Stomach smooth muscle (tissue), 2 donors: ENCODE data around the gene GPC5.

ENCODE experiments used
- H3K27ac ChIP-seq: one replicate; pipeline ENCODE4 v1.7.0; 2013; ENCODE audit warnings: mild to moderate bottlenecking, low read length, inconsistent platforms
- H3K27me3 ChIP-seq, 2 donors: one replicate each; pipeline ENCODE4 v1.7.0; 2013; ENCODE audit warnings: low read length in 2 of 2; ENCODE audit not compliant: insufficient read depth in 2 of 2, control insufficient read depth in 1 of 2
- H3K36me3 ChIP-seq, 2 donors: one replicate each; pipeline ENCODE4 v1.7.0; 2013; ENCODE audit warnings: low read length in 2 of 2; ENCODE audit not compliant: control insufficient read depth in 2 of 2, insufficient read depth in 2 of 2
- H3K4me1 ChIP-seq: one replicate; pipeline ENCODE4 v1.7.0; 2013; ENCODE audit warnings: low read length; ENCODE audit not compliant: control insufficient read depth, insufficient read depth
- H3K4me3 ChIP-seq, 2 donors: one replicate each; pipeline ENCODE4 v1.7.0; 2013; ENCODE audit warnings: low read length in 2 of 2
- H3K9ac ChIP-seq, 2 donors: one replicate each; pipeline ENCODE4 v1.7.0; 2013; ENCODE audit warnings: low read length in 2 of 2, mild to moderate bottlenecking in 1 of 2
- H3K9me3 ChIP-seq, 2 donors: one replicate each; pipeline ENCODE4 v1.7.0; 2013; ENCODE audit warnings: low read length in 2 of 2; ENCODE audit not compliant: control insufficient read depth in 2 of 2
- donor health status: healthy.
- donor health status: Pancreatic carcinoma.

Gene GPC5

GRCh38 chr13:91620670-91621141 lies 222.3 kb downstream of the GPC5 start:
- Histone ChIP-seq H3K9ac (no peak overlapping the region), H3K27ac (no peak overlapping the region), H3K4me1 (no peaks in the 10 kb centered on the region), H3K27me3 (no peaks in the 10 kb centered on the region), H3K4me3 (no peak overlapping the region), H3K36me3 (no peaks in the 10 kb centered on the region), H3K9me3 (no peaks in the 10 kb centered on the region)

- H3K4me1 ChIP-seq: no peaks in the 10 kb centered on the region
- H3K27me3 ChIP-seq: no peaks in the 10 kb centered on the region
- H3K36me3 ChIP-seq: no peaks in the 10 kb centered on the region
- H3K27ac ChIP-seq: no peak overlapping the region
- no peaks in the 10 kb centered on the region for H3K9me3 ChIP-seq
- no peak overlapping the region for H3K4me3 ChIP-seq
- H3K9ac ChIP-seq: no peak overlapping the region
Measured at GRCh38 chr13:91621161-91621560, 222.7 kb downstream of the GPC5 start.

- Histone ChIP-seq H3K36me3 (no peaks in the 10 kb centered on the region), H3K9me3 (no peaks in the 10 kb centered on the region), H3K27ac (no peak overlapping the region), H3K4me1 (no peaks in the 10 kb centered on the region), H3K4me3 (no peak overlapping the region), H3K27me3 (no peaks in the 10 kb centered on the region), H3K9ac (no peak overlapping the region)
Measured at GRCh38 chr13:91621963-91622362, 223.5 kb downstream of the GPC5 start.

- Histone ChIP-seq H3K27ac (no peak overlapping the region), H3K9ac (no peak overlapping the region), H3K27me3 (no peaks in the 10 kb centered on the region), H3K36me3 (no peaks in the 10 kb centered on the region), H3K4me1 (no peaks in the 10 kb centered on the region), H3K4me3 (no peak overlapping the region), H3K9me3 (no peaks in the 10 kb centered on the region)
Measured at GRCh38 chr13:91622778-91623550, 224.5 kb downstream of the GPC5 start.

GRCh38 chr13:91627952-91628739 lies 229.7 kb downstream of the GPC5 start:
- H3K27me3 ChIP-seq: no peaks in the 10 kb centered on the region
- H3K4me1 ChIP-seq: no peaks in the 10 kb centered on the region
- H3K27ac ChIP-seq: no peak overlapping the region
- no peaks in the 10 kb centered on the region for H3K9me3 ChIP-seq
- no peak overlapping the region for H3K4me3 ChIP-seq
- H3K36me3 ChIP-seq: no peaks in the 10 kb centered on the region
- no peak overlapping the region for H3K9ac ChIP-seq

GRCh38 chr13:91630946-91631345 lies 232.5 kb downstream of the GPC5 start:
- no peaks in the 10 kb centered on the region for H3K9me3 ChIP-seq
- H3K4me3 ChIP-seq: no peak overlapping the region
- no peak overlapping the region for H3K9ac ChIP-seq
- H3K27me3 ChIP-seq: no peaks in the 10 kb centered on the region
- H3K27ac ChIP-seq: no peak overlapping the region
- no peaks in the 10 kb centered on the region for H3K36me3 ChIP-seq
- no peaks in the 10 kb centered on the region for H3K4me1 ChIP-seq

- Histone ChIP-seq H3K4me1 (no peaks in the 10 kb centered on the region), H3K36me3 (no peaks in the 10 kb centered on the region), H3K4me3 (no peak overlapping the region), H3K27me3 (no peaks in the 10 kb centered on the region), H3K27ac (no peak overlapping the region), H3K9me3 (no peaks in the 10 kb centered on the region), H3K9ac (no peak overlapping the region)
Measured at GRCh38 chr13:91632086-91632485, 233.7 kb downstream of the GPC5 start.

- Histone ChIP-seq H3K27me3 (no peaks in the 10 kb centered on the region), H3K36me3 (no peaks in the 10 kb centered on the region), H3K9ac (no peak overlapping the region)
Measured at GRCh38 chr13:91639330-91639729, 240.9 kb downstream of the GPC5 start.

GRCh38 chr13:91643394-91643793 lies 245.0 kb downstream of the GPC5 start:
- Histone ChIP-seq H3K27me3 (no peaks in the 10 kb centered on the region), H3K4me1 (no peaks in the 10 kb centered on the region), H3K4me3 (no peak overlapping the region), H3K27ac (no peak overlapping the region), H3K9me3 (no peaks in the 10 kb centered on the region), H3K9ac (no peak overlapping the region), H3K36me3 (no peaks in the 10 kb centered on the region)

More at GRCh38 chr13:91639330-91639729, 240.9 kb downstream of the GPC5 start:
- H3K27ac ChIP-seq: no peak overlapping the region
- H3K9me3 ChIP-seq: no peaks in the 10 kb centered on the region
- no peaks in the 10 kb centered on the region for H3K4me1 ChIP-seq
- no peak overlapping the region for H3K4me3 ChIP-seq

GRCh38 chr13:91644806-91645205 lies 246.4 kb downstream of the GPC5 start:
- H3K4me3 ChIP-seq: no peak overlapping the region
- no peaks in the 10 kb centered on the region for H3K36me3 ChIP-seq
- no peak overlapping the region for H3K9ac ChIP-seq
- no peaks in the 10 kb centered on the region for H3K27me3 ChIP-seq
- no peaks in the 10 kb centered on the region for H3K9me3 ChIP-seq
- H3K4me1 ChIP-seq: no peaks in the 10 kb centered on the region
- no peak overlapping the region for H3K27ac ChIP-seq
